ENCODE measurements around the gene GDAP2. TPM values are rescaled to one million over a fixed set of nuclear protein-coding genes. Genes with fewer than 3 reads are reported as not detected.

The GDAP2 gene
- total RNA-seq, 1 experiment from 2014 or later, result 18.6 TPM

DNA sequence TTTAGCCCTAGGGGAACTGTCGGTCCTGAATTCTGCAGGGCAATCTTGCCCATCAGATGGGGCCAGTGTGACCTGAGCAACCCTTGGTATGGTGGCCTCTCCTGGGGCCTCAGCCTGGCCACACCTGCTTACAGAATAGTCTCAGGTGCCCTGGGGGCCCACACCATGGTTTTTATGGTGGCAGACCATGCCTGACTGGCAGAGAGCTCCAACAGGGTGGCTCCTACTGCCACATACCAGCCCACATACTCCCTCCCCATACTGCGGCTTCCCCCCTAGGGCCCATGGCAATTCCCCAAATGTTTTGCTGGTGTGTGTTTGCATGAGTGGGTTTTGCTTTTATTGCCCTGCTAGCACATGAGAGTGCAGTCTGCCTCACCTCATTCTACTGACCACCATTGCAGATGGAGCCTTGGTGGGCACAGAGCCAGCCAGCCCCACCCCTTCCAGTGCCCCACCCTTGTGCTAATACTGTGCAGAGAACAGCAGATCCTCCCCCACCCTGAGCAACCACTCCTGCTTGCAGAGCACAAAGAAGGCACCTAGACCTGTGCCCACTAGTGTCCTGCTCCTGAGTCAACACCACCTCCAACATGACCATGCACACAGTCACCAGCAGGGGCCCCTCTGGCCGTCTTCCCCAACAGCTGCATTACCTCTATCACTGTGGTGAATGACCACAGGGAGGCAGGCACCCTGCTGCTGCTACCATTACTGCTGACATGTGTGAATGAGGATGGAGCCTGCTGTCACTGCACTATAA is 86.8 kb downstream of the GDAP2 start:
- DNase-seq (ENCODE audit: extremely low read depth, low read depth), result no peak

DNA sequence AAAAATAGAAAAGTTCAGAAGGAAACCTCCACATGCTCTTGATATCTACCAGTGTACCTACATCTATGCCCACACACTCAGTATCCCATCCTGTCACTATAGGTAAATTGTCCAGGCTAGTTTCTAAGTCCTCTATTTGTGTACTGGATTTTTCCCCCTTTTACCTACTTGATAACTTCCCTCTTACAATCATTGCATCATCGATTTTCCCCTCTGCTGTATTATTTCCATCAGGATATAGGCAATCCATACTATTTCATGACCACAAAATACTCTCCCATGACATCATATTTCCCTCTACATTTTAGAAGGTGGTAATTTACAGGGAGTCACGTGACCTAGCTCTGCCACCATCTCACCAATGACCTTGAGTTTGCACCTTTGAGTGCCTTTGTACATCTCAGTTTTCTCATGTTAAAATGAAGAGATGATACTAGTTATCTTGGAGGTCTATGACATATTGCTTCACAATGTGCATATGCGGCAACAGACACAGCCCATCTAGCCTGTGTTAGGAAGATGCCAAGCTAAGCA is 88.2 kb downstream of the GDAP2 start:
- DNase-seq (ENCODE audit: extremely low read depth, low read depth), result no peak

DNA sequence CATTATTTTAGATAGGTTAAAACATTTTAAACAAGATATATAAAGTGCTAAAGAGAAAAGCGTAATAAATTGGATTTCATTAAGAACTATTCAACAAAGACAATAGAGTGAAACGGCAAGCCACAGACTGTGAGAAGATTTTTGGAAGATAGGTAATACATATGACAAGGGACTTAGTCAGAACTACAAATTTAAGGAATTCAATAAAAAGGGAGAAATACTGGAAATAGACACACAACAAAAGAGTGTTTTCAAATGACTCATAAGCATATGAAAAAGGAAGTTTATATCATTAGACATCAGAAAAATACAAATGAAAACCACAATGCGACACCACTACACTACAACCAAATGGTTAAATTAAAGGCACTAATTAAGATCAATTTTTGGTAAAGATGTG is 90.5 kb downstream of the GDAP2 start:
- no peak for DNase-seq (ENCODE audit: extremely low read depth, low read depth)

DNA sequence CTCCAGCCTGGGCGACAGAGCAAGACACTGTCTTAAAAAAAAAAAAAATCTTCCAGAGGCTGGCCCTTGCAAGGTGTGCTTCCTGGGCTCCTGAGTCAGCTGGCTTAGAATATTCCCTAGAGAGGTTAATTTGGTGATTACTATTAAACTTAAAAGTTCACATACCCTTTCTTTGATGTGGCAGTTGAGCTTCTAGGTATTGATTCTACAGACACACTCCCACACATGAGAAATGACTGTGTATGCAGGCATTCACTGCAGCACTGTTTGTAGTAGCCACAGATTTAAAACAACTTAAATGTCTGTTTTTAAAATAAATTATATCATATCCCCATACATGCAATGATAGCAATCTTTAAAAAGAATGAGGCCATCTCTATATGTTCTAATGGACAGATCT is 93.4 kb downstream of the GDAP2 start:
- DNase-seq (ENCODE audit: extremely low read depth, low read depth), result no peak

DNA sequence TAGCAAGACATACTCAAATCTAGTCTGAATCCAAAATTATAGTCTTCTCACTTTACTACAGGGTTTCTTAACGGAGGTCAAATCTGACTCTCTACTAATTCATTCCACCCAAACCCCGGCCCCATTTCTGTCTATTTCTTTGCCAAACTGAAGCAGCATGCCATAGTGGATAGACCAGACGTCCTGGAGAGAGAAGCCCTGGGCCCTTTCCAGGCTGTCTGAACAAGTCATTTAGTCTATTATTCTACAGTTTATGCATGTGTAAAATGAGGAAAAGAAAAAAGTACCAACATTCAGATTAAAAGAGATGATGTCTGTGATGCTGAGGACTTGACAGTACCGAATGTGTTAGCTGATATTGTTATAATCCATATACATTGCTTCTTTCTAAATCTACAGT is 95.0 kb downstream of the GDAP2 start:
- no peak for DNase-seq (ENCODE audit: extremely low read depth, low read depth)

DNA sequence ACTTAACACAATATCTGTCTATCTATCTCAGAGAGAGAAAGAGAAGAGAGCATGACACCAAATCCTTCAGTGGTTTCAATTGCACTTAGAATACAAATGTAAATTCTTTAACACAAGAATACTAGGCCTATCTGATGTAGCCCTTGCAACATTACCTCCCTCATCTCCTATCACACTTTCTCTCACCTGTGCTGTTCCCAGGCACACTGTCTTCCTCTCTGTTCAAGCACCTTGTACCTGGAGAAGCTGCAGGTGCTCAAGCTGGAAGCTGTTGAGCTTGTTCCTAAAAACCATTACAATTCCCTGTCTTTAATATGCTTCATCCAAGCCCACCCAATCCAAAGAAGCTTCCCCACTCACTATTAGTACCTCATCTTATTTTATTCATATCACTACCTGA is 97.0 kb downstream of the GDAP2 start:
- DNase-seq (ENCODE audit: extremely low read depth, low read depth), result no peak

DNA sequence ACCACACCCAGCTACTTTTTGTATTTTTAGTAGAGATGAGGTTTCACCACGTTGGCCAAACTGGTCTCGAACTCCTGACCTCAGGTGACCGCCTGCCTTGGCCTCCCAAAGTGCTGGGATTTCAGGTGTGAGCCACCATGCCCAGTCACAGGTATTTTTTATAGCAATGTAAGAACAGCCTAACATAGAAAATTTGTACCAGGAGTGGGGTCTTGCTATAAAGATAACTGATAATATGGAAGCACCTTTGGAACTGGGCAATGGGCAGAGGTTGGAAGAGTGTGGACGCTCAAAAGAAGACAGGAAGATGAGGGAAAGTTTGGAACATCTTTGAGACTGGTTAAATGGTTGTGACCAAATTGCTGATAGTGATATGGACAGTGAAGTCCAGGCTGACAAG is 99.2 kb downstream of the GDAP2 start:
- no peak for DNase-seq (ENCODE audit: extremely low read depth, low read depth)

DNA sequence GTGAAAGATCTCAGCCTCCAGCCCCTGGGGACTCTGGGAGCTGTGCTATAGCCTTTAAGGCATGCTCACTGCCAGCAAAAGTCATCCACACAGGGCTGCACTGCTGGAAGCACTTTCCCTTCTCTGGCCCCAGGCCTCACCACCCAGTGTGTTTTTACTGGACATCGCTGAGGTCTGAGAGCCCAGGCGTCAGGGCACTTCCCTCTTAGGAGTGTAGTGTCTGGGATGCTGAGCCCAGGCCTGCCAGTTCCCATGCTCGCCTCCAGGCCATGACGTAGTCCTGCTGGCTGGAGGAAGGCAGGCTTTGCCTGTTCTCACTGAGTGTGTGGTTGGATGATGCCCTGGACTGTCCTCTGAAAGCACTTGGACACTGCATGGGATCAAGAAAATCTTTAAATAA is 101.2 kb downstream of the GDAP2 start:
- DNase-seq (ENCODE audit: extremely low read depth, low read depth), result no peak

DNA sequence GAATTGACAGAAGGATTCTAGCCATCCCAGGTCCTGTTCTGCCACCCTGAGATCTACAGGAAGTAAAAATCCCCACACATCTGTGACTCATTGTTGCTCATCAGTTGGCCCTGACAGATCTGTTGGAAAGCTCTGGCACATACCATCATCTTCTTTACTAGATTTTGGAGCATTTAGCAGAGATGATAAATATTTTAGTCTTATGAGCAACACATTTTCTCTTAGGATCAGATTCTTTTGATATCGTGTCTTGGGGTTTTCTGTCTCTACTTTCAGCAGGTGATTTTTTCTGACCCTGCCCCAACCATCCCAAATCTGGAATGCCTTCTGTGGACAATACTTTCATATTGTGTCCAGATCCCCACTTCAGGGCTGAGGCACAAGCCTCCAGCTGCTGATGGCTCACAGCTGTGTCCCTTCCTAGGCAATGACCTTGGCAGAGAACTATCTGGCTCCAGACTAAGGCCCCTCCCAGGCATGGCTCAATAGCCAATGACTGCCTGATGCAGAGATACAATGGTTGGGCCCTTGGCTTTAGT is 102.8 kb downstream of the GDAP2 start:
- peak; percentile 20 for DNase-seq (ENCODE audit: extremely low read depth, low read depth)

DNA sequence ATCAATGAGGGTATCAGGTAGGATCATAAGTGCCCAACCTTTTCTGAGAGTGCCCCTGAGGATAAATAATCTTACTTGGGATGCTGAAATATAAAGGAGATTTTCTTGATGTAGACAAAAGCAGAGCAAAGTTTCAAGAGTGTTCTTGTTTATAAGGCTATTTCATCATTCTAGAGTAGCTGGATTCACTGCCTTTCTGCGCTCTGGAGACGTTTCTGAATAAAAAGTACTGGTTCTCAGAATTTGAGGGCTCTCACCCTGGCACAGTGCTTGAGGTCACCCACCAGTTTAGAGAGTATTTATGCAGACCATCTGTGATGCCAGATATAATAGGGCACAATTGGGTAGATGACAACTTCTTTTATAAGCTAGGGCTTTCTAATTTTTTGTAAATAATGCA is 103.3 kb downstream of the GDAP2 start:
- no peak for DNase-seq (ENCODE audit: extremely low read depth, low read depth)

DNA sequence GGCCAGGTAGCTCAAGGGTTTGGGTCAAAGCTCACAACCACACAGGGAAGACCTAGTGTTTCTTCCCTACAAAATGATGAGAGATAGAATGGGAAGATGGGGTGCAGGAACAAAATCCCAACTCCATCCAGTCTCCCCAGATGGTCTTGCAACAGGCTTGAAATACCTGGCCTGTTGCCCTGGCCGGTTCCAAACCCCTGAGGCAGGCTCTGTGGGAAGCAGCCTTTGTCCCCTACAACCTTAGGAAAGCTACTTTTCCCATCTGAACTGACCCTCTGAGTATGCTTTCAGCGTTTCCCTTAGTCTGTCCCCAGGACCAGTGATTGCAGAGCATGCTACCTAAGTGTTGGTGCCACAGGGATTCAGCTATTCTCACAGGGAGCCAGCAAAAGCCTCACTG is 104.0 kb downstream of the GDAP2 start:
- no peak for DNase-seq (ENCODE audit: extremely low read depth, low read depth)

DNA sequence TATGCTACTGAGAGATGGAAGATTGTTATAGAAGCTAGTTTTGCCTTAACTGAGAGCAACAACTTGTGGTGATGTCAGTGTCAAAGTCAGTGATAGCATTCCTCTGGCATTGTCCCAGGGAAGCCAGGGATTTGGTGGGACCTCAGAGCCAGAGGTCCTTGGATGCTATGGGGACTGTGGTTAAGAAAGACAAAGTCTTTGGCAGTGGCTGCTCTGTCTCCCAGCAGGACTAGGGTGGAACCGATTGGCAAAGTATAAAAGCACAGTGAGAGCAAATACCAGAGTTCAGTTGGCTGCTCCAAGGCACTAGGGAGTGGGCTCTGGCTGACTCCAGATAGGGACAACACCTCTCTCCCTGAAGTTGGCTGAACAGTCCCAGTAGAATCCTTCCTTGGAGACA is 104.8 kb downstream of the GDAP2 start:
- DNase-seq (ENCODE audit: extremely low read depth, low read depth), result no peak

DNA sequence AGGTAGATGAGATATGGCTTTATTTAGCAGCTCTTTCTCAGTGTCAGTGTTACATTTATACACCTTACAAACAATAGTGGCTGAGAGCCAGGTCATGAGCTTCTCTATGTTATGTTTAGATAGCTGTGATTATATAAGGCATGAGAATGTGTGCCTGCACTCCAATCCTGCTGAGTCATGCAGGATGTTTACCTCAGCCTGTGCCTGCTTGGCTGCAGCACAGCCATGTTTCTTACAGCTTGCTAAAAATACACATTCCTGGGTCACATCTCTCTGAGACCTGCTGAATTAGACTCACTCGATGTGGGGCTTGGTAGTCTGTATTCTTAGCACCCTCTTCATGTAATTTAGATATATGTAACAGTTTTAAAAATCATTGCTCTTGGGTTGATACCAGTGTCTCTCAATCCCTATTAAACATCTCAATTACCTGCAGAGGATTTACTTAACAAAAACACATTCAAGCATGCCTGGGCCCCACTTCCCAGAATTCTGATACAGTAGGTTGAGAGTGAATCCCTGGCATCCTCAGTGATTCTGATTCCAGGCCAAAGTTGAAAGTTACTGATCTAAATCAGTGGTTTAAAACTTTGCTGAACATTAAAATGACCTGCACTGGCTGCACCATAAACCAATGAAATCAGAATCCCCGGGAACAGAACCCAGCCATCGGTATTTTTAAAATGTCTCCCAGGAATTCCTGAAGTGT is 107.5 kb downstream of the GDAP2 start:
- peak; percentile 50 for DNase-seq (ENCODE audit: extremely low read depth, low read depth)

DNA sequence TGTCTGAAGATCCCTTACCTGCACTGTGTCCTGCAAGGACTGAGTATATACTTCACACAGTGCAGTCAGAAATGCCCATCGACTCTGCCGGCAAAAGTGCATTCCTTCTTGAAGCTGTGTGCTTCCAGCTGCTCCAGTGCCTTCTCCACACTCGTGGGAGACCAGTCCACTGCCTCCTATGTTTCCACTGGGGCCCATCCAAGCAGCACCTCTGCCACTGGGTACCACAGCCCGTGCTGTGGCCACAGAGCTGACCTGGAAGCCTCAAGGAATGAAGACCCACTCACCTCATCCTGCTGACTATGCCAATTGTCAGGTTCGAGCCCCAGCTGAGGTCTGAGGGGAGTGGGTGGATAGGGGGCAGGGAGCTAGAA is 108.1 kb downstream of the GDAP2 start:
- no peak for DNase-seq (ENCODE audit: extremely low read depth, low read depth)

DNA sequence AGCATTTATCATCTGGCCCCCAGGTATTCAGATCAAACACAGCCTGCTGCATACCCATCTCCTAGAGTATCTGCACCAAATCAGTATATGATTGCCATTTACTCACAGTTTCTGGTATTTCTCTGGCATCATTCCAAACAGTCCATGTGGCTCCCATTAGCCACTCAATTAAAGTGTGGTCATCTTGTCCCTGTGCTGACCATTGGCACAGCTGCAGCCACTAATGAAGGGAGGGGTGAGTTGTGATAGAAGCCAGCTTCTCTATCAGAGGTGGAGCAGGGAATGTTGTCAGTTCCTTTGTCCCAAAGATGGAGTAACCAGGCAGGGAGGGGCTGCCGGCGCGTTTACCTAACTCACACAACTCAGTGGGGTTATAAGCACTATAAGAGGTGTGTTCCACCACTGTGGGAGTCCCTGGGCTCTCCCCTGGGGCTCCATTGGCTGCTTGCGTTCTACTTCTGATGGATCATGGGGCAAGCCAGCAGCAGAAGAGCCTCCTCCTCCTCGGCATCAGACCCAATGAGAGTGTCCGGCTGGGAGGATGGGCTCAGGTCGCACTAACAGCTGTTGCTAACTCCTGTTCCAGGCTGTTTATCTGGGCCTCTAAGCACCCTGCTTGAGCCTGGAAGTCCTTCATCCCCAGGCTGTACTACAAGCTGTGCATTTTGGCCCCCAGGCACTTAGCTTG is 108.6 kb downstream of the GDAP2 start:
- no peak for DNase-seq (ENCODE audit: extremely low read depth, low read depth)

DNA sequence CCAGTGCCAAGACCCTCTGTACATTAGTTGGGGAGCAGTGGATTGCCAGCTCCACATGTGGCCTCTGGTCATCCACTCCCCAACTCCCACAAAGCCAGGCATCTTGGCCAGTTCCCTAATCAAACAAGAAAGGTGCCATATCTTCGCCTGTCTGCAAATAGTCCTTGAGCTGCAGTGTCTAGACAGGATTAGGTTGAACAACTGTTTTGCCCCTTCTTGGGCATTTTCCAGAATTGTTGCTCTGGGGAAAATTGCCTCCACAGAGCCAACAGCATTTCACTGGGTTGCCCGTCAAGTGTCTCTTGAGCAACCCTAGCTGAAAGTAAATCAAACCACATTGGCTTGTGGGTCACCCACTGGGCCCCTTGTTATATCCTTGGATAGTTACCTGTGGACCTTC is 109.3 kb downstream of the GDAP2 start:
- no peak for DNase-seq (ENCODE audit: extremely low read depth, low read depth)

DNA sequence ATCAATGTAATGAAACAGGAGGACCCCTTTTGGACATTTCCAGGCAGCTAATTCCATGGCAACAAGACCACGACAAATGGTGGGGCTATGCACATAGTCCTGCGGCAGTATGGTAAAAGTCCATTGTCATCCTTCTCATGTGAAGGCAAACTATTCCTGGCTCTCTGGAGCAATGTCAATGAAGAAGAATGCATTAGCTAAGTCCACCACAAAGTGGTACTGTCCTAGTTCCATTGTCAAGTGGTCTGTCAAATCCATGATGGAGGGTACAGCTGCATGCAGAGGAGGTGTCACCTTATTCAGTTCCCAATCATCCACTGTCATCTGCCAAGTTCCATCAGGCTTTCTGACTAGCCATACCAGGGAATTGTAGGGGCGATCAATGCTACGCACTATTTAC is 110.1 kb downstream of the GDAP2 start:
- no peak for DNase-seq (ENCODE audit: extremely low read depth, low read depth)

DNA sequence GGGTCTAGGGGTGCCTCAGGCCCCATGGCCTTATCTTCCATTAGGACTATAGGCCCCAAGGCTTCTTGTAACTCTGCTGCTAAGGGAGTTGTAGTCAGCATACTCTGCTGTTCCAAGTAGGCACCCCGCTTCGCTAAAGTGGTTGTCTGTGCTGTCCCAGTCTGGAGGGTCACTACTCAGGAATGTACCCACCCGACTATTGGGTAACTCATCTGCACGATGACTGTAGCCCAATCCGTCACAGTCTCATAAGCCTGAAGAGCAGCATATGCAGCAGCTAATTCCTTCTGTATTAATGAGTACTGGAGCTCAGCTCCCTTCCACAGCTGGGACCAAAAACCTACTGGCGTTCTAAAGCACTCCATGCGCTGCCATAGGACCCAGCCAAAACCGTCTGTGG is 111.0 kb downstream of the GDAP2 start:
- DNase-seq (ENCODE audit: extremely low read depth, low read depth), result no peak

DNA sequence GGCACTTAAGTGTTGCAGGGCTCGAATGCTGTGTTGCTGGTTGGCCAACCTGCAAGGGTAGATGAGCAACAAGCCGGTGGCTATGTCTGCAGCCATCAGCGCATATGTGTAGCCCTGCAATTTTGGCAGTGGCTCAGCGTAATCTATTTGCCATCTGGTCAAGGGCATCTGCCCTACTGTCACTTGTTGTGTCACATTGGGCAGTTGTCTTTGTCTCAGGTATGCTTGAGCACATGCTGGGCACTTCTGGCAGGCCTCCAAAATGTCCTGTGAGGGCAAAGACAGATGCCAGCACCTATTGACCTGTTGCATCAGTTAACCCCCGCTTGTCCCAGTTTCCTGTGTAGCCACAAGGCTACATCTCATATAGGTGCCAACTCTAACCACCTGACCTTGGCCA is 111.8 kb downstream of the GDAP2 start:
- DNase-seq (ENCODE audit: extremely low read depth, low read depth), result no peak

DNA sequence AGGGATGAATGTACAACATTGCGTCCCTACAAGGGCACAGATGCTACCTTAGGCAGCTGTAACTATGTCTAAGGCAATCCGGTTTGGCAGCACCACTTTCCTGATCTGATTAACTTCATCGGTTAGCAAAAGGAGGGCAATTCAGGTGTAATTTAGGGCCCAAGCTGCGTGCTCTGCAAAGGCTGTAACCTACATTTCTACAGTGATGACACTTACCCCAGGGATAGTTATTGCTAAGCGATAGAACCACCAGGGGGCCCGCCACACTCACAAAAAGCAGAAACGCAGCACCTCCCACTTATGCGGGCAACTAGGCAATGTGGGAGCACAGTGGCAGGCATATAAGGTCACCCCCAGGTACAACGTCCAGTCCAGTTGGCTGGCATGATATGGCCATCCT is 113.5 kb downstream of the GDAP2 start:
- no peak for DNase-seq (ENCODE audit: extremely low read depth, low read depth)

All from NCI-H460 (cell line).